ENCODE results near the gene OVCA2.

- TF ChIP-seq, protein P1, sequence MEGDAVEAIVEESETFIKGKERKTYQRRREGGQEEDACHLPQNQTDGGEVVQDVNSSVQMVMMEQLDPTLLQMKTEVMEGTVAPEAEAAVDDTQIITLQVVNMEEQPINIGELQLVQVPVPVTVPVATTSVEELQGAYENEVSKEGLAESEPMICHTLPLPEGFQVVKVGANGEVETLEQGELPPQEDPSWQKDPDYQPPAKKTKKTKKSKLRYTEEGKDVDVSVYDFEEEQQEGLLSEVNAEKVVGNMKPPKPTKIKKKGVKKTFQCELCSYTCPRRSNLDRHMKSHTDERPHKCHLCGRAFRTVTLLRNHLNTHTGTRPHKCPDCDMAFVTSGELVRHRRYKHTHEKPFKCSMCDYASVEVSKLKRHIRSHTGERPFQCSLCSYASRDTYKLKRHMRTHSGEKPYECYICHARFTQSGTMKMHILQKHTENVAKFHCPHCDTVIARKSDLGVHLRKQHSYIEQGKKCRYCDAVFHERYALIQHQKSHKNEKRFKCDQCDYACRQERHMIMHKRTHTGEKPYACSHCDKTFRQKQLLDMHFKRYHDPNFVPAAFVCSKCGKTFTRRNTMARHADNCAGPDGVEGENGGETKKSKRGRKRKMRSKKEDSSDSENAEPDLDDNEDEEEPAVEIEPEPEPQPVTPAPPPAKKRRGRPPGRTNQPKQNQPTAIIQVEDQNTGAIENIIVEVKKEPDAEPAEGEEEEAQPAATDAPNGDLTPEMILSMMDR (optimal IDR thresholded peaks at IDR 0.05 in 1 of 3, IDR thresholded peaks at IDR 0.05 in 1 of 3, conservative IDR thresholded peaks at IDR 0.05 in 1 of 3; ENCODE audit: extremely low read depth in 1 of 3, insufficient read depth in 2 of 3, low read length in 3 of 3), result no peak
- TF ChIP-seq EZH2 (IDR thresholded peaks at IDR 0.05; ENCODE audit: low read length), result no peak
Observed at GRCh38 chr17:2043785-2044184, 2.0 kb downstream of the OVCA2 start.

All from keratinocyte (primary cell).